Activated CD4-positive, CD25-positive, alpha-beta regulatory T cell (primary cell): ENCODE results near the gene ASIC4.

ENCODE experiments used
- DNase-seq, 4 experiments: peaks; one replicate each; lab custom pipeline; 2025; lab: John Stamatoyannopoulos, UW

ASIC4 gene

GRCh38 chr2:219514196-219514761 lies at the start of gene ASIC4:
Gene ASIC4 (plus strand): TSS chr2:219514482. CDS start chr2:219514725, 243 bp downstream.
- no peak for DNase-seq

GRCh38 chr2:219465659-219466561 lies 48.4 kb upstream of the ASIC4 start:
- DNase-seq: no peak

- no peak for DNase-seq
Measured at GRCh38 chr2:219466816-219467735, 47.2 kb upstream of the ASIC4 start.

- DNase-seq: no peak
Measured at GRCh38 chr2:219467736-219468075, 46.6 kb upstream of the ASIC4 start.

GRCh38 chr2:219468410-219469185 lies 45.7 kb upstream of the ASIC4 start:
- DNase-seq: no peak

- DNase-seq: no peak
Measured at GRCh38 chr2:219469186-219469724, 45.0 kb upstream of the ASIC4 start.

- no peak for DNase-seq
Measured at GRCh38 chr2:219470429-219470828, 43.9 kb upstream of the ASIC4 start.

- no peak for DNase-seq
Measured at GRCh38 chr2:219471476-219472371, 42.6 kb upstream of the ASIC4 start.

GRCh38 chr2:219472629-219473187 lies 41.6 kb upstream of the ASIC4 start:
- no peak for DNase-seq

GRCh38 chr2:219473511-219473910 lies 40.8 kb upstream of the ASIC4 start:
- no peak for DNase-seq

GRCh38 chr2:219474285-219475060 lies 39.8 kb upstream of the ASIC4 start:
- no peak for DNase-seq

- no peak for DNase-seq
Measured at GRCh38 chr2:219475278-219475677, 39.0 kb upstream of the ASIC4 start.

- DNase-seq: peak; percentile 20 to 44 (median 21)
Measured at GRCh38 chr2:219475697-219476651, 38.3 kb upstream of the ASIC4 start.

GRCh38 chr2:219476652-219477151 lies 37.6 kb upstream of the ASIC4 start:
- no peak for DNase-seq

- DNase-seq: no peak
Measured at GRCh38 chr2:219477179-219477578, 37.1 kb upstream of the ASIC4 start.

- DNase-seq: no peak
Measured at GRCh38 chr2:219477815-219478214, 36.5 kb upstream of the ASIC4 start.

GRCh38 chr2:219478916-219479315 lies 35.4 kb upstream of the ASIC4 start:
- DNase-seq: no peak

GRCh38 chr2:219480004-219480403 lies 34.3 kb upstream of the ASIC4 start:
- no peak for DNase-seq
